Right lobe of liver (tissue), 6 donors: ENCODE results near the gene USP38. TPM values are rescaled to one million over a fixed set of nuclear protein-coding genes. Genes with fewer than 3 reads are reported as not detected.

Source experiments
- ATAC-seq, 4 donors: fragments of 200-7000 bp; cut with Tn5 transposase; one replicate each; pipeline ENCODE4 v1.9.1; 2020; ENCODE audit warnings: mild to moderate bottlenecking in 4 of 4, moderate library complexity in 4 of 4
- DNase-seq, 3 donors: peaks; one replicate each; pipeline ENCODE4 v3.0.0-alpha.2; 2020
- H3K27ac ChIP-seq, 3 donors: fragments of 200-600 bp; one replicate each; pipeline ENCODE4 v1.8.0; 2022
- H3K27me3 ChIP-seq, 2 donors: fragments of 200-600 bp; one replicate each; pipeline ENCODE4 v1.8.0; 2022
- H3K36me3 ChIP-seq, 4 donors: fragments of 200-600 bp; sonication (generic) in 1 of 4; one replicate each; pipeline versions ENCODE4 v1.5.1 to v1.8.0; 2017 to 2022; ENCODE audit warnings: control low read depth in 1 of 4
- H3K4me1 ChIP-seq, 4 donors: fragments of 200-600 bp; sonication (generic) in 1 of 4; one replicate each; pipeline versions ENCODE4 v1.5.1 to v1.8.0; 2017 to 2022; ENCODE audit warnings: control low read depth in 1 of 4
- H3K4me3 ChIP-seq, 3 donors: fragments of 200-600 bp; one replicate each; pipeline ENCODE4 v1.8.0; 2022
- H3K9me3 ChIP-seq, 4 donors: fragments of 200-600 bp; sonication (generic) in 1 of 4; one replicate each; pipeline versions ENCODE4 v1.5.1 to v1.8.0; 2017 to 2022; ENCODE audit warnings: control low read depth in 1 of 4
- CTCF ChIP-seq, 4 donors: fragments of 200-600 bp in 3 of 4; fragments of 450-650 bp in 1 of 4; IDR thresholded peaks; one replicate each; pipeline versions ENCODE4 v1.5.1 to v1.8.0; 2016 to 2022; ENCODE audit warnings: antibody characterized with exemption in 4 of 4, mild to moderate bottlenecking in 2 of 4
- POLR2A ChIP-seq: fragments of 450-650 bp; IDR thresholded peaks from one replicate; pipeline ENCODE4 v1.6.1; 2017; ENCODE audit warnings: antibody characterized with exemption, mild to moderate bottlenecking
- WGBS: methylation state at CpG from one replicate; pipeline ENCODE4 v1.1.6; 2018; ENCODE audit warnings: low coverage, low lambda C conversion rate; ENCODE audit not compliant: insufficient coverage; ENCODE audit errors: missing lambda C conversion rate; 5-methylcytosine and 5-hydroxymethylcytosine counted together
- intact Hi-C, 2 donors: fragments of 100-400 bp; cut with DNase I; formaldehyde crosslinking; loops; one replicate each; pipeline versions ENCODE4 v1.11.2 to v1.14.1; 2022
- total RNA-seq, 6 experiments: library from RNA; depleted of rRNA in 2 of 6; stranded (reverse); fragments of >200 nt in 2 of 6; fragmentation: NEBNext Ultra II Directional in 3 of 6; extraction: Animal tissue kit (Norgen Biotek cat#: 25700) in 3 of 6; gene quantifications; one replicate each; pipeline versions ENCODE4 v1.1.0 to v1.2.4, GENCODE V29; 2016 to 2023
- donor health status: DM: no; HTN: yes; CAD: no.
- donor health status: DM: no; HTN: no; CAD: no.
- donor health status: DM: no; HTN: no; CAD: no.
- donor health status: DM: no; HTN: yes; CAD: no.
- donor health status: DM: no; HTN: yes; CAD: no.

The USP38 gene
- total RNA-seq, 6 experiments from 2014 or later, result 21.0 to 24.6 (median 21.4) TPM

GRCh38 chr4:143196323-143196722 lies 11.6 kb downstream of the USP38 start:
- Histone ChIP-seq H3K27ac (no peak overlapping the region), H3K9me3 (no peaks in the 10 kb centered on the region), H3K36me3 (peaks cover 8 to 73% (median 24%) of the 10 kb centered on the region in 4 donors), H3K4me1 (no peaks in the 10 kb centered on the region), H3K27me3 (no peaks in the 10 kb centered on the region), H3K4me3 (no peak overlapping the region)
- DNase-seq (no peak), ATAC-seq (no peak)
- intact Hi-C loops, result no loop called here
- TF ChIP-seq POLR2A, result no peak
- WGBS, result 96% methylated on average over 2 of the region's 2 CpGs

GRCh38 chr4:143199503-143199902 lies 14.8 kb downstream of the USP38 start:
- no peak for DNase-seq
- Histone ChIP-seq H3K27me3 (no peaks in the 10 kb centered on the region), H3K27ac (no peak overlapping the region), H3K4me3 (no peak overlapping the region), H3K4me1 (no peaks in the 10 kb centered on the region), H3K36me3 (peaks cover 8 to 75% (median 25%) of the 10 kb centered on the region in 4 donors), H3K9me3 (no peaks in the 10 kb centered on the region)
- ATAC-seq, result no peak
- TF ChIP-seq CTCF (IDR thresholded peaks at IDR 0.05), result no peak
- TF ChIP-seq POLR2A, result no peak
- 78% methylated on average over 2 of the region's 2 CpGs for WGBS
- intact Hi-C loops, result no loop called here

- no peak for TF ChIP-seq POLR2A
- peak; percentile 11 to 37 (median 32) for TF ChIP-seq CTCF (IDR thresholded peaks at IDR 0.05)
- no peak overlapping the region for H3K4me3 ChIP-seq
- intact Hi-C loops, result loop anchor here in 1 of 2 donors (10.0 kb wide), 1 partner anchor 282 kb away; no protein-coding TSS in a partner anchor
- WGBS, result 100% methylated on average over 1 of the region's 1 CpG
- no peaks in the 10 kb centered on the region for H3K4me1 ChIP-seq
- DNase-seq, result no peak
- no peaks in the 10 kb centered on the region for H3K27me3 ChIP-seq
- H3K36me3 ChIP-seq, result peaks cover 0 to 68% (median 24%) of the 10 kb centered on the region in 4 donors
- H3K9me3 ChIP-seq, result no peaks in the 10 kb centered on the region
- H3K27ac ChIP-seq, result no peak overlapping the region
- no peak for ATAC-seq
Observed at GRCh38 chr4:143202824-143203223, 18.1 kb downstream of the USP38 start.

GRCh38 chr4:143203577-143203976 lies 18.9 kb downstream of the USP38 start:
- Histone ChIP-seq H3K4me1 (no peaks in the 10 kb centered on the region), H3K36me3 (peaks cover 0 to 60% (median 20%) of the 10 kb centered on the region in 4 donors), H3K4me3 (no peak overlapping the region), H3K9me3 (no peaks in the 10 kb centered on the region), H3K27ac (no peak overlapping the region), H3K27me3 (no peaks in the 10 kb centered on the region)
- TF ChIP-seq POLR2A (no peak), CTCF (IDR thresholded peaks at IDR 0.05) (no peak)
- ATAC-seq (no peak), DNase-seq (no peak)
- intact Hi-C loops, result loop anchor here in 1 of 2 donors (10.0 kb wide), 1 partner anchor 281 kb away; no protein-coding TSS in a partner anchor
- 78% methylated on average over 1 of the region's 1 CpG for WGBS

- intact Hi-C loops, result loop anchor here in 1 of 2 donors (10.0 kb wide), 1 partner anchor 277 kb away; no protein-coding TSS in a partner anchor
- H3K9me3 ChIP-seq, result no peaks in the 10 kb centered on the region
- no peaks in the 10 kb centered on the region for H3K27me3 ChIP-seq
- no peaks in the 10 kb centered on the region for H3K4me1 ChIP-seq
- 19% methylated on average over 1 of the region's 1 CpG for WGBS
- H3K27ac ChIP-seq, result no peak overlapping the region
- no peak overlapping the region for H3K4me3 ChIP-seq
- peaks cover 0 to 71% (median 11%) of the 10 kb centered on the region in 4 donors for H3K36me3 ChIP-seq
- ATAC-seq (peak in 1 of 4 donors; percentile 41), DNase-seq (no peak)
- TF ChIP-seq CTCF (IDR thresholded peaks at IDR 0.05), result peak; percentile 14 to 36 (median 24)
- no peak for TF ChIP-seq POLR2A
Observed at GRCh38 chr4:143207555-143207954, 22.8 kb downstream of the USP38 start.
